GM10248 (cell line): Measurements from ENCODE around the gene GSTP1.

ENCODE experiments used
- CTCF ChIA-PET: fragments of 300-600 bp; sonication (Branson Sonifier 250); formaldehyde crosslinking; extraction: SDS; loops from one replicate; lab custom pipeline; 2021; ENCODE audit warnings: antibody characterized with exemption; lab: Yijun Ruan, JAX
- POLR2A ChIA-PET: fragments of 350-650 bp; sonication (Branson Sonifier 250); formaldehyde crosslinking; extraction: SDS; loops from one replicate; lab custom pipeline; 2020; ENCODE audit warnings: antibody characterized with exemption; lab: Yijun Ruan, JAX
- DNase-seq: peaks from one replicate; pipeline ENCODE4 v3.0.0; 2012; ENCODE audit errors: extremely low spot score
- CTCF ChIP-seq: IDR thresholded peaks from 2 replicates; pipeline ENCODE4 v1.5.1; 2012; ENCODE audit warnings: mild to moderate bottlenecking, low read depth; ENCODE audit errors: extremely low read depth, missing control alignments, control extremely low read depth

Gene GSTP1

GRCh38 chr11:67630228-67630942, 46.8 kb downstream of the GSTP1 start:
- DNase-seq, result peak; percentile 99
- peak; percentile 61 for TF ChIP-seq CTCF
- ChIA-PET CTCF (interaction anchor here (0.9 to 7.7 kb wide), 26 partner anchors 9 to 176 kb away, joined by 3 to 142 read pairs (median 6); partner anchors contain the start of genes ACY3, ALDH3B2, GSTP1 and TBX10), POLR2A (interaction anchor here (0.7 to 1.2 kb wide), 3 partner anchors 16 to 180 kb away, joined by 3 to 6 read pairs (median 4); no protein-coding TSS in a partner anchor)

- DNase-seq, result no peak
- POLR2A ChIA-PET, result interaction anchor here (0.7 kb wide), 1 partner anchor 181 kb away, joined by 4 read pairs; no protein-coding TSS in a partner anchor
- CTCF ChIA-PET, result interaction anchor here (0.9 to 7.7 kb wide), 15 partner anchors 8 to 175 kb away, joined by 3 to 142 read pairs (median 12); partner anchors contain the start of genes ACY3, ALDH3B2, GSTP1 and TBX10
- no peak for TF ChIP-seq CTCF
These were observed 47.3 kb downstream of the GSTP1 start for GRCh38 chr11:67630943-67631331.

- POLR2A ChIA-PET, result no interaction called here
- CTCF ChIA-PET, result interaction anchor here (1.7 to 7.7 kb wide), 7 partner anchors 8 to 175 kb away, joined by 4 to 142 read pairs (median 28); partner anchors contain the start of genes ACY3, GSTP1 and TBX10
- TF ChIP-seq CTCF, result no peak
- no peak for DNase-seq
These were observed 47.8 kb downstream of the GSTP1 start for GRCh38 chr11:67631411-67631810.

- no peak for TF ChIP-seq CTCF
- POLR2A ChIA-PET, result no interaction called here
- CTCF ChIA-PET, result interaction anchor here (2.5 to 7.7 kb wide), 5 partner anchors 7 to 35 kb away, joined by 7 to 142 read pairs (median 31); partner anchors contain the start of genes ACY3 and TBX10
- no peak for DNase-seq
These were observed 48.2 kb downstream of the GSTP1 start for GRCh38 chr11:67631853-67632174.

GRCh38 chr11:67632175-67632981, 48.8 kb downstream of the GSTP1 start:
- DNase-seq, result no peak
- CTCF ChIA-PET, result interaction anchor here (2.5 to 7.7 kb wide), 4 partner anchors 16 to 35 kb away, joined by 7 to 142 read pairs (median 46); partner anchors contain the start of gene ACY3
- TF ChIP-seq CTCF, result no peak
- POLR2A ChIA-PET, result no interaction called here
